GM20431 (cell line): ENCODE results near the gene FGF2.
"Not testable (repeated sequence)": the region's sequence is repeated elsewhere in the genome, so short reads cannot be mapped to it uniquely, and the experiment has no call there.

Experiments
- in situ Hi-C: fragments of 300-500 bp; cut with MseI, MboI; formaldehyde crosslinking; loops from one replicate; pipeline ENCODE4 v1.15.0; 2020; ENCODE audit warnings: low sequenced_read_pairs; ENCODE audit not compliant: unreplicated experiment

Gene FGF2

DNA sequence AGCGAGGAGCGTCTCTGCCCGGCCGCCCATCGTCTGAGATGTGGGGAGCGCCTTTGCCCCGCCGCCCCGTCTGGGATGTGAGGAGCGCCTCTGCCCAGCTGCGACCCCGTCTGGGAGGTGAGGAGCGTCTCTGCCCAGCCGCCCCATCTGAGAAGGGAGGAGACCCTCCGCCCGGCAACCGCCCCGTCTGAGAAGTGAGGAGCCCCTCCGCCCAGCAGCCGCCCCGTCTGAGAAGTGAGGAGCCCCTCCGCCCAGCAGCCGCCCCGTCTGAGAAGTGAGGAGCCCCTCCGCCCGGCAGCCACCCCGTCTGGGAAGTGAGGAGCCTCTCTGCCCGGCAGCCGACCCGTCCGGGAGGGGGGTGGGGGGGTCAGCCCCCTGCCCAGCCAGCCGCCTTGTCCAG, 14.8 kb upstream of the FGF2 start:
- in situ Hi-C loops, result not testable (repeated sequence)

- in situ Hi-C loops, result not testable (repeated sequence)
Measured at GRCh38 chr4:122812823-122813222, 13.8 kb upstream of the FGF2 start.

GRCh38 chr4:122814426-122814825, 12.2 kb upstream of the FGF2 start:
- in situ Hi-C loops, result no loop called here

GRCh38 chr4:122815248-122815647, 11.4 kb upstream of the FGF2 start:
- in situ Hi-C loops, result no loop called here

DNA sequence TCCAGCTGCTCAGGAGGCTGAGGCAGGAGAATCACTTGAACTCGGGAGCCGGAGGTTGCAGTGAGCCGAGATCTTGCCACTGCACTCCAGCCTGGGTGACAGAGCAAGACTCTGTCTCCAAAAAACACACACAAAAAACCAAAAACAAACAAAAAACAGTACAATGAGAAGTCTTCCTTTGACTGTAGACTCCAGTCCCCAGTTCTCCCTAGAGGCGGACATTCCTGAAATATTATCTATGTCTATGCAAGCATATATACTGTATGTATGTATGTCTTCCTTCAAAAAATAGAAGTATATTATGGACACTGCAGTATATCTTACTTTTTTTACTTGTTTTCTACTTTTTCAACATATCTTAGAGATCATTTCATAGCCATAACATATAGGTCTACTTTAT, 10.2 kb upstream of the FGF2 start:
- in situ Hi-C loops, result no loop called here

DNA sequence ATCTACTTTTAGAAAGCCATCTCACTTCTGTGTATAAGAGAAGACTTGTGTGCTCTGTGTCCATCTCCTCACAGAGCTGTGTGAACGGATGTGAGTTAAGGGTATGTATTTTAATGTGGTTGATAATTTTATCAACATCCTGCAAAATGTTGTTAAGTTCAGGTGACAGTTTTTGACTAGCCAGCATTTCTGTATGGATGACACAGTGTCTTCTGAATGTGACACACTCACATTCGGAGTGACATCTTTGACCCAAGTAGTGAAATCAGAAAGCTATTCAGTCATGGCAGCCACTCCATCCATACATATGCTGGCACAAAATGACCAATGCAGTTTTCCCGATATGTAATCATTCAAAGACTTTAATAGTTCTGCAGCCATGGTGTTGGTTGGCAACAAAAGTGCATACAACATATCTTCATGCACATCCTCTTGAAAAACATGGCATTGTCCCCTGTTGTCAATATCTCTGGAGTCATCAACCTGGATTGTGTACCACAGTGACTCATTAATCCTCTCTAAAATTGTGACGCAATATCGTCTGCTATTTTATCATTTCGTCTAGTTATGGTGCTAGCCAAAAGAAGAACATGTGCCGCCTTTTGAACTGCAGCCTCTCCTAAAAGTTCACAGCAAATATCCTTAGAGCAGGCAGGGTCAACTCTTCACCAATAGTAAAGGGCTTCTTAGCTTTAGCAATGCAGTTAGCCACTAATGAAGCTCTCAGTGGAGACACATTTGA, 6.8 kb upstream of the FGF2 start:
- in situ Hi-C loops, result no loop called here

DNA sequence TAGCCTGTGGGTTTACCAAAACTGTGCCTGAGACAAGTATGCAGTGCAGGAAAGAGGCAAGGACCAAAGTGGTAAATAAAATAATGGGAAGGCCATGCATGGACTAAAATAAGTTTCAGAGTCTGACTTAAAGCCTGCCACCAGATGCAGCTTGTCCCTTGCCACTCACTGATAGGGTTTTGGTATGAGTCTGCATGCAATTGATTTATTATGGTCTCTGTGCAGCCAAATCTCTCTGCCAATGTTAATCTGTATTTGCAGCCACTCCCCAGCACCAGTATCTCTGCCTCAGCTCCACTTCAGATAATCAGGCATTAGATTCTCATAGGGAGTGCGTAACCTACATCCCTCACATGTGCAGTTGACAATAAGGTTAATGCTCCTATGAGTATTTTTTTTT, 5.5 kb upstream of the FGF2 start:
- in situ Hi-C loops, result no loop called here

- in situ Hi-C loops, result no loop called here
Measured at GRCh38 chr4:122822466-122822865, 4.2 kb upstream of the FGF2 start.

DNA sequence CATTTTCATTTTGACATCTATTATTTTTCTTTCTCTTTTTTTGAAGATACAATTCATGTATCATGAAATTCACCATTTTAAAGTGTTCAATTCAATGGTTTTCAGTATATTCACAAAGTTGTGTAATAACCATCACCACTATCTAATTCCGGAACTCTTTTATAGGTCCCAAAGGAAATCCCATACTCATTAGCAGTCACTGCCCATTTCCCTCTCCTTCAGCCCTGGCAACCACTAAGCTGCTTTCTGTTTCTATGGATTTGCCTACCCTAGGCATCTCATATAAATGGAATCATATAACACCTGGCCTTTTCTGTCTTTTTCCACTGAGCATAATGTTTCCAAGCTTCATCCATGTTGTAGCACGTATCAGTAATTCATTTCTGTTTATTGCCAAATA, 3.2 kb upstream of the FGF2 start:
- in situ Hi-C loops, result no loop called here

- in situ Hi-C loops, result no loop called here
Measured at GRCh38 chr4:122824616-122825015, 2.0 kb upstream of the FGF2 start.

DNA sequence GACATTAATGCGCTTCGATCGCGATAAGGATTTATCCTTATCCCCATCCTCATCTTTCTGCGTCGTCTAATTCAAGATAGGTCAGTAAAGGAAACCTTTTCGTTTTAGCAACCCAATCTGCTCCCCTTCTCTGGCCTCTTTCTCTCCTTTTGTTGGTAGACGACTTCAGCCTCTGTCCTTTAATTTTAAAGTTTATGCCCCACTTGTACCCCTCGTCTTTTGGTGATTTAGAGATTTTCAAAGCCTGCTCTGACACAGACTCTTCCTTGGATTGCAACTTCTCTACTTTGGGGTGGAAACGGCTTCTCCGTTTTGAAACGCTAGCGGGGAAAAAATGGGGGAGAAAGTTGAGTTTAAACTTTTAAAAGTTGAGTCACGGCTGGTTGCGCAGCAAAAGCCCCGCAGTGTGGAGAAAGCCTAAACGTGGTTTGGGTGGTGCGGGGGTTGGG, 528 bp upstream of the FGF2 start:
- in situ Hi-C loops, result no loop called here

DNA sequence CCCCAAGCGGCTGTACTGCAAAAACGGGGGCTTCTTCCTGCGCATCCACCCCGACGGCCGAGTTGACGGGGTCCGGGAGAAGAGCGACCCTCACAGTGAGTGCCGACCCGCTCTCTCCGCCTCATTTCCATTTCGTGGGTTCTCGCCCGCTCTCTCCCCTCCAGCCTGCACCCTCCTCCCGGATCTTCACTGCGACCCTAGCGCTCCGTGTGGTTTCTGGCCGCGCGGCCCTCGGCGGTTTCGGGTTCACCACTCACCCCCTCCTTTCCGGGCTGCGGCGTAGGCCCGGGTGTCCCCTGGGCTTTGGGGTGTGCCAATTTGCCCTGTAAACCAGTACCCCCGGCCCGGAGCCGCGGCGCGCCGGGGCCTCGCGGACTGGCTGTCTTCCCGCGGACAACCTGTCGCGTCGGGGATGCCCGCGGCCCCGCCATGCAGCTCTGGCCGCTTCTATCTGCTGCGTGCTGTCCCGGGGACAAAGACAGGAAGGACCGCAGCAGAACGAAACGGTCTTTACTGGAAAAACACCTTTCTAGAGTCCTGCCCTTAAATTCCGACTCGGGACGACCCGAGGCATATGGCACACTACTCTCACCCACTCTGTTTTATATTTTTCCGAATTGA, 737 bp downstream of the FGF2 start:
- in situ Hi-C loops, result no loop called here

- in situ Hi-C loops, result no loop called here
Measured at GRCh38 chr4:122827879-122828601, 1.4 kb downstream of the FGF2 start.

DNA sequence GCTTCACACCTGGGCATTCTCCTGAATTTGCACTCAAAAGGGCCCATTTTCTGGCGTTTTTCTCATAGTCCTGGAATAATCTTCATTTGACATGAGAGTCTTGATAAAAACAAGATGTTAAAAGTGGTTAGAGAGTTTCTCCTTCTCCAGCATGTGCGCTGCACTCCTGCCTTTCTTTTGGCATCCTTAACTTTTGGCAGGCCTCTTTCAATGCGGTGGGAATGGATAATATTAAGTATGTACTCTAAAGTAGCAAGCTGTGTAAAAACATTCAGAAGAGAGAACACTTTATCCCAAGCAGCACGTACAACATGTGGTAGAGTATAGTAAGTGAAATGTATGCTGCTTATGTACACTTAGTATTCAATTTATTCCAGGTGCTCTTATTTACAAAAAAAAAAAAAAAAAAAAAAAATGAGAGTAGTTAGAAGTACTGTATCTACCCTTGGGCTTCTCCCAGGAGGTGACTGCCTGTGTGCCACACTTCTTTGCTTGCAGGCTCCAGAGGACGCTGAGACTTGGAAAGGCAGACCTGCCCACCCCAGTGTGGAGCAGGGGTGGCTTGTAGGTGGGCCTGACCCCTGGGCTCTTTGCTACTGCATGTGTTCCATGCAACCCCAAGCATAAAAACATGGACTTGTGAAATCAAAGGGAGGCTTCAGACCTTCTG, 3.9 kb downstream of the FGF2 start:
- in situ Hi-C loops, result no loop called here

- in situ Hi-C loops, result no loop called here
Measured at GRCh38 chr4:122831515-122832196, 5.0 kb downstream of the FGF2 start.

- in situ Hi-C loops, result no loop called here
Measured at GRCh38 chr4:122832732-122833131, 6.1 kb downstream of the FGF2 start.

DNA sequence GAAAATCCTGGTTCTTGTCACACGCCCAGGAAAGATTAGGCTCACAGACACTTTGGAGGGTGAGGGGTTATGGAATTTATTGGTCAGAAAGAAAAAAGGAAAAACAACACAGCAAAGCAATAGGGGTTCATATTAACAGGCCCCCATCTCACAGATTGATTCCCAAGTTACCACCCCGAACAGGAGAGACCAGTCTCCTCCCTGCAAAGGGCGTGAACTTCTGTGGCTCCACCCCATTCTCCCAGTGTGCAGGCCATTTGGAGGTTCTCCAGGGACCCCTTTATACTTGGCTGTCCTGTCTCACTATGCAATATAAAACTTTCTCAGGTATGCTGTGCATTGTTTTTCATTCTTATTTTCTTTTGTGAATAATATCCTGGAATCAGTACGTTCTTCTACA, 7.4 kb downstream of the FGF2 start:
- in situ Hi-C loops, result no loop called here

DNA sequence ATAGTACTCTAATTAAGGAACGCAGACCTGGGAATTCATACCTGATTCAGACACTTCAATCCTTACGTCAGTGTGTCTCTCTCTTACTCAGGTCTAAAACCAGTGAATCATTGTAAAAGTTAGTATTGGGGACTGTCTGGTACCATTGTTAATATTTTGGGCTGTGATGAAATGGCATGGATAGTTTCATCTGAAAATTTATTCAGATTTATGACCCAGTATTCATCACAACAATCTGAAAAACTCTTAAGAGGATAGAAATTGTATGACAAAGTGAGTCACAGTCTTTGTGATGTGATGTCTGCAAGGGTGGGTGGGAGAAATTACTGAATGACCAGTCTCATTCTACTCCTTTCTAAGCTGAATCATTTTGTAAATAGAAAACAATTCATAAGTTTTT, 10.3 kb downstream of the FGF2 start:
- in situ Hi-C loops, result no loop called here

GRCh38 chr4:122838034-122838433, 11.4 kb downstream of the FGF2 start:
- in situ Hi-C loops, result no loop called here

DNA sequence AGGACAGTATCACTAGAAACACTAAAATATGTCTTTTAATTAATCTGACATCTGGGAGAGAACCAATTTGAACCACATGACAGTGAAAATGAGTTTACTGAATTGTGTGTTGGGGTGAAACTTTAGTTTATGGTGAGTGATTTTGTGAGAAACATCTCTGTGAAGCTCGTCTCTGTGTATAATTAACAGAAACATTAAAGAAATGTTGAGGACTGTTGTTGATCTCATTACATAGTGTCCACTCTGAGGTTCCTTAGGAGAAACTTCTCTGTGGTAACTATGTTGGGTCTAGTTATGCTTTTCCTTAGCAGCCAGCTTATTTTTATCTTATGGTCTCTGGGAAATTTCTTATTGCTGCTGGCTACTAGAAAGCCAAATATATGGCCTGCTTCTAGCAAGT, 15.8 kb downstream of the FGF2 start:
- in situ Hi-C loops, result no loop called here
